B cell (primary cell): Measurements from ENCODE around the gene MOGAT3. TPM values are rescaled to one million over a fixed set of nuclear protein-coding genes. Genes with fewer than 3 reads are reported as not detected.

Source experiments
- ATAC-seq: fragments of 200-7000 bp; cut with Tn5 transposase; one replicate; pipeline ENCODE4 v1.10.0; 2021; ENCODE audit warnings: low read depth, mild to moderate bottlenecking, moderate number of reproducible peaks, moderate library complexity
- CTCF ChIA-PET: fragments of 350-600 bp; sonication (Branson Sonifier 250); formaldehyde crosslinking; loops from one replicate; lab custom pipeline; 2021; ENCODE audit warnings: antibody characterized with exemption, inconsistent platforms; lab: Charles Lee
- POLR2A ChIA-PET: fragments of 350-600 bp; sonication (Branson Sonifier 250); formaldehyde crosslinking; loops from one replicate; lab custom pipeline; 2021; ENCODE audit warnings: antibody characterized with exemption; lab: Charles Lee
- DNase-seq: peaks from one replicate; pipeline ENCODE4 v3.0.0; 2013
- H2AFZ ChIP-seq: 2 replicates; pipeline ENCODE4 v1.6.1; 2012; ENCODE audit warnings: mild to moderate bottlenecking, low read depth, low read length; ENCODE audit not compliant: insufficient read depth, poor library complexity, severe bottlenecking
- H3K27ac ChIP-seq, 2 donors: 1 replicate in 1 of 2; 2 replicates in 1 of 2; pipeline ENCODE4 v1.5.1; 2012 to 2013; ENCODE audit warnings: low read length in 2 of 2, mild to moderate bottlenecking in 2 of 2, moderate library complexity in 1 of 2
- H3K27me3 ChIP-seq, 4 experiments: fragments of 200-600 bp in 1 of 4; sonication (generic) in 1 of 4; replicated peaks in 1 of 4; 1 replicate in 2 of 4; 2 replicates in 2 of 4; pipeline versions ENCODE4 v1.6.1 to v1.7.0; 2013 to 2016; ENCODE audit warnings: low read length in 3 of 4, mild to moderate bottlenecking in 2 of 4, mixed read lengths in 1 of 4, moderate library complexity in 1 of 4; ENCODE audit not compliant: insufficient read depth in 4 of 4, control insufficient read depth in 3 of 4; ENCODE audit errors: control extremely low read depth in 1 of 4
- H3K36me3 ChIP-seq, 2 experiments: replicated peaks in 1 of 2; 1 replicate in 1 of 2; 2 replicates in 1 of 2; pipeline versions ENCODE4 v1.6.1 to v1.7.1; 2013; ENCODE audit warnings: low read length in 1 of 2; ENCODE audit not compliant: insufficient read depth in 2 of 2, control insufficient read depth in 1 of 2; ENCODE audit errors: control extremely low read depth in 1 of 2, extremely low read depth in 1 of 2
- H3K4me1 ChIP-seq, 2 donors: fragments of 200-600 bp in 1 of 2; sonication (generic) in 1 of 2; 1 replicate in 1 of 2; 2 replicates in 1 of 2; pipeline versions ENCODE4 v1.5.1 to v1.6.1; 2013 to 2017; ENCODE audit warnings: low read length in 2 of 2; ENCODE audit not compliant: control insufficient read depth in 2 of 2, insufficient read depth in 2 of 2
- H3K4me2 ChIP-seq: replicated peaks from 2 replicates; pipeline ENCODE3; 2012; ENCODE audit warnings: mild to moderate bottlenecking, low read depth, low read length; ENCODE audit not compliant: poor library complexity, severe bottlenecking
- H3K4me3 ChIP-seq, 5 experiments: fragments of 200-600 bp in 1 of 5; sonication (generic) in 1 of 5; 1 replicate in 3 of 5; 2 replicates in 2 of 5; pipeline versions ENCODE4 v1.5.1 to v1.7.0; 2011 to 2016; ENCODE audit warnings: low read length in 4 of 5, mild to moderate bottlenecking in 4 of 5, low read depth in 2 of 5, control low read depth in 1 of 5, moderate library complexity in 1 of 5; ENCODE audit not compliant: insufficient read depth in 1 of 5; ENCODE audit errors: control extremely low read depth in 1 of 5, extremely low read depth in 1 of 5
- H3K79me2 ChIP-seq: fragments of 200-600 bp; sonication (generic); one replicate; pipeline ENCODE4 v1.6.0; 2016; ENCODE audit warnings: low read length; ENCODE audit not compliant: control insufficient read depth, insufficient read depth
- H3K9ac ChIP-seq: fragments of 200-600 bp; sonication (generic); 2 replicates; pipeline ENCODE4 v1.6.1; 2017; ENCODE audit warnings: mild to moderate bottlenecking, low read length, moderate library complexity
- H3K9me3 ChIP-seq, 3 donors: one replicate each; pipeline versions ENCODE4 v1.6.1 to v1.7.1; 2013; ENCODE audit warnings: low read length in 2 of 3; ENCODE audit not compliant: control insufficient read depth in 2 of 3, insufficient read depth in 1 of 3; ENCODE audit errors: control extremely low read depth in 1 of 3
- H4K20me1 ChIP-seq: 2 replicates; pipeline ENCODE4 v1.6.0; 2012; ENCODE audit warnings: mild to moderate bottlenecking, low read length; ENCODE audit not compliant: insufficient read depth, control insufficient read depth, poor library complexity, severe bottlenecking
- H3K27ac Mint-ChIP-seq: one replicate; pipeline ENCODE4 v1.8.0; 2021; ENCODE audit warnings: mixed read lengths
- H3K27me3 Mint-ChIP-seq: one replicate; pipeline ENCODE4 v1.8.0; 2021; ENCODE audit warnings: mixed read lengths
- H3K4me1 Mint-ChIP-seq: one replicate; pipeline ENCODE4 v1.8.0; 2021; ENCODE audit warnings: mixed read lengths
- H3K4me3 Mint-ChIP-seq: one replicate; pipeline ENCODE4 v1.8.0; 2021; ENCODE audit warnings: mixed read lengths
- H3K9me3 Mint-ChIP-seq: one replicate; pipeline ENCODE4 v1.8.0; 2022; ENCODE audit warnings: mixed read lengths; ENCODE audit not compliant: insufficient read depth
- CTCF ChIP-seq: fragments of 200-600 bp; IDR thresholded peaks from one replicate; pipeline ENCODE4 v1.8.0; 2022; ENCODE audit warnings: antibody characterized with exemption, mild to moderate bottlenecking
- EZH2 ChIP-seq: IDR thresholded peaks from 2 replicates; pipeline ENCODE4 v1.6.1; 2012; ENCODE audit warnings: borderline replicate concordance, low read depth, mild to moderate bottlenecking, moderate library complexity, low read length; ENCODE audit not compliant: insufficient read depth, poor library complexity, severe bottlenecking
- WGBS: methylation state at CpG from one replicate; pipeline ENCODE4 v1.1.5; 2013; ENCODE audit warnings: missing lambda C conversion rate; ENCODE audit not compliant: insufficient coverage; 5-methylcytosine and 5-hydroxymethylcytosine counted together
- intact Hi-C: fragments of 100-400 bp; cut with micrococcal nuclease; formaldehyde crosslinking; loops from one replicate; pipeline ENCODE4 v1.10.0; 2022
- polyA plus RNA-seq: library from polyadenylated mRNA; depleted of rRNA; stranded (reverse); fragments of >200 nt; gene quantifications from 2 replicates; pipeline ENCODE4 v1.2.3, GENCODE V29; 2012
- total RNA-seq, 2 donors: library from RNA; stranded (reverse); fragments of 120-200 nt in 1 of 2; gene quantifications; 1 replicate in 1 of 2; 2 replicates in 1 of 2; pipeline versions ENCODE4 v1.2.3 to v1.2.4, GENCODE V29; 2013 to 2022

Gene MOGAT3
- total and polyA plus RNA-seq, 2 donors (not counting 1 experiment from before 2014, with no cell fraction given): not detected

- H3K9me3 Mint-ChIP-seq: no peaks in the 10 kb centered on the region
- intact Hi-C loops: no loop called here
- no peak for TF ChIP-seq CTCF
- no peak for TF ChIP-seq EZH2
- Histone ChIP-seq H3K4me1 (peaks cover 53 to 65% of the 10 kb centered on the region in 2 donors), H3K4me2 (peak overlapping the region; percentile 56), H4K20me1 (peaks cover 3% of the 10 kb centered on the region), H3K9me3 (peaks cover 0 to 51% (median 1%) of the 10 kb centered on the region in 3 donors), H3K9ac (no peak overlapping the region), H3K27ac (no peak overlapping the region), H3K4me3 (peak overlapping the region in 1 of 5 experiments; percentile 15), H2AFZ (no peak overlapping the region), H3K27me3 (peaks cover 0 to 100% (median 85%) of the 10 kb centered on the region in 4 experiments), H3K79me2 (no peaks in the 10 kb centered on the region), H3K36me3 (no peaks in the 10 kb centered on the region)
- ChIA-PET POLR2A (interaction anchor here (0.6 kb wide), 1 partner anchor 134 kb away, joined by 4 read pairs; no protein-coding TSS in a partner anchor), CTCF (interaction anchor here (2.7 kb wide), 2 partner anchors 20 to 29 kb away, joined by 12 to 23 read pairs; no protein-coding TSS in a partner anchor)
- DNase-seq: peak; percentile 81
- 7% methylated on average over 77 of the region's 79 CpGs for WGBS
- H3K27ac Mint-ChIP-seq: peak overlapping the region; percentile 50
- H3K4me1 Mint-ChIP-seq: peaks cover 46% of the 10 kb centered on the region
- H3K27me3 Mint-ChIP-seq: peaks cover 82% of the 10 kb centered on the region
- H3K4me3 Mint-ChIP-seq: peak overlapping the region; percentile 64
- peak; percentile 41 for ATAC-seq
Observed at GRCh38 chr7:101172005-101172853, 28.6 kb downstream of the MOGAT3 start.

GRCh38 chr7:101171442-101171837 lies 29.4 kb downstream of the MOGAT3 start:
- Histone ChIP-seq H3K27ac (no peak overlapping the region), H2AFZ (no peak overlapping the region), H3K9me3 (peaks cover 0 to 51% (median 1%) of the 10 kb centered on the region in 3 donors), H3K79me2 (no peaks in the 10 kb centered on the region), H4K20me1 (peaks cover 6% of the 10 kb centered on the region), H3K4me1 (peaks cover 60 to 71% of the 10 kb centered on the region in 2 donors), H3K36me3 (no peaks in the 10 kb centered on the region), H3K4me2 (peak overlapping the region; percentile 56), H3K27me3 (peaks cover 0 to 99% (median 82%) of the 10 kb centered on the region in 4 experiments), H3K4me3 (no peak overlapping the region), H3K9ac (no peak overlapping the region)
- ChIA-PET CTCF (interaction anchor here (2.7 kb wide), 2 partner anchors 21 to 28 kb away, joined by 12 to 23 read pairs; no protein-coding TSS in a partner anchor), POLR2A (no interaction called here)
- peaks cover 79% of the 10 kb centered on the region for H3K27me3 Mint-ChIP-seq
- peak overlapping the region; percentile 64 for H3K4me3 Mint-ChIP-seq
- H3K4me1 Mint-ChIP-seq: peaks cover 49% of the 10 kb centered on the region
- intact Hi-C loops: no loop called here
- TF ChIP-seq EZH2 (no peak), CTCF (no peak)
- 5% methylated on average over 2 of the region's 13 CpGs for WGBS
- H3K27ac Mint-ChIP-seq: peak overlapping the region; percentile 41
- DNase-seq (no peak), ATAC-seq (no peak)
- no peaks in the 10 kb centered on the region for H3K9me3 Mint-ChIP-seq
